ENCODE data around the gene OAT. TPM values are rescaled to one million over a fixed set of nuclear protein-coding genes. Genes with fewer than 3 reads are reported as not detected.

Gene OAT
- total RNA-seq, 1 experiment from 2014 or later, result 79.8 TPM

DNA sequence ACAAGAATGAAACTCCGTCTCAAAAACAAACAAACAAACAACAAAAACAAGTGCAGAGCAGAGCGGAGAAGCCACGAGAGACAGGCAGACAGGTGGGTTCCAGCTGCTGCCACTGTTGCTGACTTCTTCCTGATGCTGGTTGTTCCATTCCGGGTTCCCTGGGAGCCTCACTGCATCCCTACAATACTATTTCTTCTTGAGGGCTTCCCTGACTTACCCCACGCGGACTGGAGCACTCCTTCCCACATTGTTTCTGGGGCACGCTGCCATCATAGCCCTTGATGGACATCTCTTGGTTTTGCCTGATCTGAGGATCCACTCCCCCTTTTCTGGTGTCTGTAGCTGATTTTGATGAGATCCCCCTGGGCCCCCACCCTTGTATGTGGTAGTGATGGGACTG is 36.7 kb upstream of the OAT start:
- no peak overlapping the region for H3K4me2 ChIP-seq (ENCODE audit: low read length)
- no peaks in the 10 kb centered on the region for H3F3A ChIP-seq (ENCODE audit: low read length, unreplicated experiment)
- no peaks in the 10 kb centered on the region for H3K9me2 ChIP-seq (replicated peaks; ENCODE audit: low read length)
- no peaks in the 10 kb centered on the region for H3K4me1 ChIP-seq (ENCODE audit: insufficient read depth, low read length)
- ChIA-PET CTCF (no interaction called here), POLR2A (ENCODE audit: unreplicated experiment) (no interaction called here)
- H3K36me3 ChIP-seq (ENCODE audit: low read depth, low read length), result no peaks in the 10 kb centered on the region
- DNase-seq, result no peak
- intact Hi-C loops (cut with micrococcal nuclease), result no loop called here
- no peak overlapping the region for H2AFZ ChIP-seq (ENCODE audit: low read length)
- no peaks in the 10 kb centered on the region for H4K20me1 ChIP-seq (ENCODE audit: low read length)
- no peaks in the 10 kb centered on the region for H3K9me3 ChIP-seq (ENCODE audit: low read length)
- no peak overlapping the region for H3K4me3 ChIP-seq (ENCODE audit: low read length)
- ATAC-seq, result no peak
- H3K27ac ChIP-seq (ENCODE audit: low read length), result no peak overlapping the region
- TF ChIP-seq, protein P1, sequence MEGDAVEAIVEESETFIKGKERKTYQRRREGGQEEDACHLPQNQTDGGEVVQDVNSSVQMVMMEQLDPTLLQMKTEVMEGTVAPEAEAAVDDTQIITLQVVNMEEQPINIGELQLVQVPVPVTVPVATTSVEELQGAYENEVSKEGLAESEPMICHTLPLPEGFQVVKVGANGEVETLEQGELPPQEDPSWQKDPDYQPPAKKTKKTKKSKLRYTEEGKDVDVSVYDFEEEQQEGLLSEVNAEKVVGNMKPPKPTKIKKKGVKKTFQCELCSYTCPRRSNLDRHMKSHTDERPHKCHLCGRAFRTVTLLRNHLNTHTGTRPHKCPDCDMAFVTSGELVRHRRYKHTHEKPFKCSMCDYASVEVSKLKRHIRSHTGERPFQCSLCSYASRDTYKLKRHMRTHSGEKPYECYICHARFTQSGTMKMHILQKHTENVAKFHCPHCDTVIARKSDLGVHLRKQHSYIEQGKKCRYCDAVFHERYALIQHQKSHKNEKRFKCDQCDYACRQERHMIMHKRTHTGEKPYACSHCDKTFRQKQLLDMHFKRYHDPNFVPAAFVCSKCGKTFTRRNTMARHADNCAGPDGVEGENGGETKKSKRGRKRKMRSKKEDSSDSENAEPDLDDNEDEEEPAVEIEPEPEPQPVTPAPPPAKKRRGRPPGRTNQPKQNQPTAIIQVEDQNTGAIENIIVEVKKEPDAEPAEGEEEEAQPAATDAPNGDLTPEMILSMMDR (conservative IDR thresholded peaks at IDR 0.05; ENCODE audit: low read depth, low read length), result no peak
- TF ChIP-seq EZH2 (IDR thresholded peaks at IDR 0.05; ENCODE audit: low read length, unreplicated experiment), result no peak
- TF ChIP-seq EZH2phosphoT487 (IDR thresholded peaks at IDR 0.05; ENCODE audit: borderline replicate concordance, low read length), result no peak
- no peaks in the 10 kb centered on the region for H3K79me2 ChIP-seq (ENCODE audit: low read length)
- no TSS peak for BruUV-seq (replicated peaks)
- no peak overlapping the region for H3K9ac ChIP-seq (ENCODE audit: low read length)
- peaks cover 23% of the 10 kb centered on the region for H3K27me3 ChIP-seq (ENCODE audit: low read length)

DNA sequence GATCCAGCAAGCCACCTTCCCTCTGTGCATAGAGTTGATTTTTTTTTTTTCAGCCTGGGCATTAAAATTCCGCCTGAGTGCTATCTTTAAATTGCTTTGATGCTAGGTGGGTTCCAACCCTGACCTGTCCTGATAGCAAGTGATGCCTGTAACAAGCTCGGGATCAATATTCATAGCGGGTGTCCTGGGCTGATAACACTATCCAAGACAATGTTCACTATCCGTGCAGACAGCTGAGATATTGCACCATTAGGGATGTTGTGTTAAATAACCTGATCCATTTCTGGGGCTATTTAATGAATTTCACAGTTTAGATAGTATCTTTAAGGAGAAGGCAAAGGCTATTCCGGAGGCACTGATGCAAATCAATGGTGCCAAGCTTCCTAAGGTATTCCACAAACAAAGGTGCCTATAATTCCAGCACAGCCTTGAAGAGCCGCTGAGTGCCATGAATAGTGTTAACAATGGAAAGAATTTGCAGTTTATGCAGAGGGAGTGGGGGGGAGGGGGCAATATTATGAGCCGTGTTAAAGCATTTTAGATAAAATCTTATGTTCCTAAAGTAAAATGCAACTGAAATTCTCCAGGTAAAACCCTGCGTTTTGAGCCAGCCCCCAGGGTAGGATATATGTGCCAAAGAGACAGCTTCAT is 35.4 kb upstream of the OAT start:
- Histone ChIP-seq H3F3A (ENCODE audit: low read length, unreplicated experiment) (no peaks in the 10 kb centered on the region), H4K20me1 (ENCODE audit: low read length) (no peaks in the 10 kb centered on the region), H2AFZ (ENCODE audit: low read length) (no peak overlapping the region), H3K9me2 (replicated peaks; ENCODE audit: low read length) (no peaks in the 10 kb centered on the region), H3K4me2 (ENCODE audit: low read length) (no peak overlapping the region), H3K79me2 (ENCODE audit: low read length) (no peaks in the 10 kb centered on the region), H3K9me3 (ENCODE audit: low read length) (no peaks in the 10 kb centered on the region), H3K36me3 (ENCODE audit: low read depth, low read length) (no peaks in the 10 kb centered on the region), H3K4me3 (ENCODE audit: low read length) (no peak overlapping the region), H3K27ac (ENCODE audit: low read length) (no peak overlapping the region), H3K4me1 (ENCODE audit: insufficient read depth, low read length) (peaks cover 2% of the 10 kb centered on the region; the same call in 1 of the 2 replicates), H3K27me3 (ENCODE audit: low read length) (peaks cover 35% of the 10 kb centered on the region), H3K9ac (ENCODE audit: low read length) (no peak overlapping the region)
- intact Hi-C loops (cut with micrococcal nuclease), result no loop called here
- DNase-seq (no peak), ATAC-seq (no peak)
- CTCF ChIA-PET, result no interaction called here
- BruUV-seq (replicated peaks), result no TSS peak
- TF ChIP-seq EZH2phosphoT487 (IDR thresholded peaks at IDR 0.05; ENCODE audit: borderline replicate concordance, low read length) (no peak), EZH2 (IDR thresholded peaks at IDR 0.05; ENCODE audit: low read length, unreplicated experiment) (no peak)
- TF ChIP-seq, protein P1 (conservative IDR thresholded peaks at IDR 0.05; ENCODE audit: low read depth, low read length), result no peak
- POLR2A ChIA-PET (ENCODE audit: unreplicated experiment), result no interaction called here

DNA sequence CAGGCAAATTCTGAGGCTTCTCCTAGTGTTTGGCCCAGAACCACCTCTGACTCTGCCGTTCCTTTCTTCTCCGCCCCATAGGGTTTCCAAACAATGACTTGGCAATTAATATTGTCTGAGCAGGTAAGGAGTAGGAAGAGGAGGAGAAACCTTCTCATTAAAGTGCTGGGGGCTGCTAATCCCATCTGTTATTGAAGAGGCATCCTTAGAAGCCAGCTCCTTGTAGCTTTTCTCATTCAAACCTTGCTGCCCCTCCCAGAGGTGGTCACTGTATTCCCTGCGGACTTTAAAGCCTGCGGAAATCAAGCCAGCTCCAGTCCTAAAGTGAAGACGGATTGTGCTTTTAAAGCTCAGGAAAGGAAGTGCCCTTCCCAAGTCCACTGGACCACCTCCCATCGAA is 32.6 kb upstream of the OAT start:
- H3K9me2 ChIP-seq (replicated peaks; ENCODE audit: low read length), result no peaks in the 10 kb centered on the region
- peaks cover 38% of the 10 kb centered on the region for H3K27me3 ChIP-seq (ENCODE audit: low read length)
- no peak overlapping the region for H3K9ac ChIP-seq (ENCODE audit: low read length)
- H3K4me1 ChIP-seq (ENCODE audit: insufficient read depth, low read length), result peaks cover 3% of the 10 kb centered on the region; the same call in 1 of the 2 replicates
- ATAC-seq (no peak), DNase-seq (no peak)
- CTCF ChIA-PET, result no interaction called here
- no peaks in the 10 kb centered on the region for H4K20me1 ChIP-seq (ENCODE audit: low read length)
- intact Hi-C loops (cut with micrococcal nuclease), result no loop called here
- H3K4me3 ChIP-seq (ENCODE audit: low read length), result no peak overlapping the region
- H3K4me2 ChIP-seq (ENCODE audit: low read length), result no peak overlapping the region
- no peaks in the 10 kb centered on the region for H3K79me2 ChIP-seq (ENCODE audit: low read length)
- no peaks in the 10 kb centered on the region for H3K9me3 ChIP-seq (ENCODE audit: low read length)
- TF ChIP-seq, protein P1 (conservative IDR thresholded peaks at IDR 0.05; ENCODE audit: low read depth, low read length), result no peak
- no peak for TF ChIP-seq EZH2phosphoT487 (IDR thresholded peaks at IDR 0.05; ENCODE audit: borderline replicate concordance, low read length)
- BruUV-seq (replicated peaks), result no TSS peak
- no peak overlapping the region for H2AFZ ChIP-seq (ENCODE audit: low read length)
- no peaks in the 10 kb centered on the region for H3K36me3 ChIP-seq (ENCODE audit: low read depth, low read length)
- POLR2A ChIA-PET (ENCODE audit: unreplicated experiment), result no interaction called here
- no peak overlapping the region for H3K27ac ChIP-seq (ENCODE audit: low read length)
- H3F3A ChIP-seq (ENCODE audit: low read length, unreplicated experiment), result no peaks in the 10 kb centered on the region

All from PC-3 (cell line).